ENCODE measurements around the gene MPST.
A peak's percentile ranks its signal among the peaks of the same experiment; 100 is the strongest.

Gene MPST

DNA sequence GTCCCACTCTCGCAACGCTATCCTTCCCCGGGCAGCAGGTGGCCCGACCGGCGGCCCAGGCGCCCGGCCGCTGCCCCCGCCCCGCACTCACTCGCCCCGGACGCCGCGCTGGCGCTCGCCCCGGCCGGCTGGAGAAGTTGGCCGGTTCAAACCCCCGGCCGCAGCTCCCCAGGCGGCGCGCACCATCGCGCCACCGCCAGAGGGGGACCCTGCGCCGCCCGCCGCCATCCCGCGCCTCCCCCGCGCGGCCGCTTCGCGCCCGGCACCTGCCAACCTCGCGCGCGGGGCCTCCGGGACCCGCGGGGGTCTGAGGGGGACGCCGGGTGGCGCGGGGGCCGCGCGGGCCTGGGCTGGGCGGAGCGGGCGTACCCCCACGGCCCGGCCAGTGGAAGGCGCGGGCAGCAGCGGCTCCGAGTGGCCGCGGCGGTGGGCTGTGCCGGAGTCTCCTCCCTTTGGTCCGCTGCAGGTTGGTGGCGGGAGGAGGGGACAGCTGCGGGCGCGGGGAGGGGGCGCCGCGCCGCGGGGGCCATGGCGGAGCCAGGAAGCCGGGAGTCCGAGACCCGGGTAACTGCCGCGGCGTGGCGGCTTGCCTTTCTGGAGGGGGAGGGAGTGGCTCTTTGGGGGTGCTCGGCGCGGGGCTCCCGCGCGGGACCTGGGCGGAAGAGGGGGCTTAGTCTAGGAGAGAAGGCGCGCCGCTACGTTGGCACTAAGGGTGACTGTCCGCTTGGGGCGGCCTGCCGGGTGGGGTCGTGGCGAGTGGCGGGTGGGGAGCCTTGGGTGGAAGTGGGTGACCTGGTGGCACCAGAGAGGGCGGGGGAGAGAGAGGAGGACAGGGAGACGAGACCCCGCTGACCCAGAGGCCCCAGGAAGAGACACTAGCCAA lies at the start of gene MPST, which contains the start of gene TST (continued):
- TF ChIP-seq ZNF366 (tag by site-specific recombination; conservative IDR thresholded peaks at IDR 0.05) (no peak), ZNF214 (tag by site-specific recombination; IDR thresholded peaks at IDR 0.05; ENCODE audit: borderline replicate concordance) (no peak), GLI2 (tag by site-specific recombination; IDR thresholded peaks at IDR 0.05; ENCODE audit: borderline replicate concordance, low read depth) (no peak), ZNF302 (tag by site-specific recombination; IDR thresholded peaks at IDR 0.05; ENCODE audit: low read depth) (no peak), ZNF560 (tag by site-specific recombination; IDR thresholded peaks at IDR 0.05; ENCODE audit: borderline replicate concordance) (no peak), ZNF677 (tag by site-specific recombination; IDR thresholded peaks at IDR 0.05) (no peak; the same call in 1 of the 2 replicates), ZXDB (tag by site-specific recombination; IDR thresholded peaks at IDR 0.05) (peak; percentile 52; the same call in 1 of the 2 replicates), SP3 (tag by site-specific recombination; IDR thresholded peaks at IDR 0.05) (peak; percentile 53; the same call in 1 of the 2 replicates), ZNF354C (tag by site-specific recombination; IDR thresholded peaks at IDR 0.05; ENCODE audit: borderline replicate concordance, low read depth) (no peak), PRDM1 (tag by site-specific recombination; IDR thresholded peaks at IDR 0.05) (no peak), ZBTB8A (tag by site-specific recombination; IDR thresholded peaks at IDR 0.05) (peak; percentile 33), ZNF391 (tag by site-specific recombination; IDR thresholded peaks at IDR 0.05; ENCODE audit: borderline replicate concordance, low read depth) (0 out of 2 replicates have a peak, but pooled peaks have one; percentile 25), KLF10 (tag by site-specific recombination; IDR thresholded peaks at IDR 0.05) (peak; percentile 66; the same call in 1 of the 2 replicates), FEZF1 (tag by site-specific recombination; IDR thresholded peaks at IDR 0.05) (no peak), ZNF785 (tag by site-specific recombination; IDR thresholded peaks at IDR 0.05) (peak; percentile 64), ZNF610 (tag by site-specific recombination; IDR thresholded peaks at IDR 0.05; ENCODE audit: borderline replicate concordance) (0 out of 2 replicates have a peak, but pooled peaks have one; percentile 14), GLIS2 (tag by site-specific recombination; IDR thresholded peaks at IDR 0.05) (peak; percentile 95), ZNF792 (tag by site-specific recombination; IDR thresholded peaks at IDR 0.05) (no peak)
- TF ChIP-seq, protein P1, sequence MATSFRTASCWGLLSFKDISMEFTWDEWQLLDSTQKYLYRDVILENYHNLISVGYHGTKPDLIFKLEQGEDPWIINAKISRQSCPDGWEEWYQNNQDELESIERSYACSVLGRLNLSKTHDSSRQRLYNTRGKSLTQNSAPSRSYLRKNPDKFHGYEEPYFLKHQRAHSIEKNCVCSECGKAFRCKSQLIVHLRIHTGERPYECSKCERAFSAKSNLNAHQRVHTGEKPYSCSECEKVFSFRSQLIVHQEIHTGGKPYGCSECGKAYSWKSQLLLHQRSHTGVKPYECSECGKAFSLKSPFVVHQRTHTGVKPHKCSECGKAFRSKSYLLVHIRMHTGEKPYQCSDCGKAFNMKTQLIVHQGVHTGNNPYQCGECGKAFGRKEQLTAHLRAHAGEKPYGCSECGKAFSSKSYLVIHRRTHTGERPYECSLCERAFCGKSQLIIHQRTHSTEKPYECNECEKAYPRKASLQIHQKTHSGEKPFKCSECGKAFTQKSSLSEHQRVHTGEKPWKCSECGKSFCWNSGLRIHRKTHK (tag by site-specific recombination; IDR thresholded peaks at IDR 0.05) = no peak
- TF ChIP-seq, protein P2, sequence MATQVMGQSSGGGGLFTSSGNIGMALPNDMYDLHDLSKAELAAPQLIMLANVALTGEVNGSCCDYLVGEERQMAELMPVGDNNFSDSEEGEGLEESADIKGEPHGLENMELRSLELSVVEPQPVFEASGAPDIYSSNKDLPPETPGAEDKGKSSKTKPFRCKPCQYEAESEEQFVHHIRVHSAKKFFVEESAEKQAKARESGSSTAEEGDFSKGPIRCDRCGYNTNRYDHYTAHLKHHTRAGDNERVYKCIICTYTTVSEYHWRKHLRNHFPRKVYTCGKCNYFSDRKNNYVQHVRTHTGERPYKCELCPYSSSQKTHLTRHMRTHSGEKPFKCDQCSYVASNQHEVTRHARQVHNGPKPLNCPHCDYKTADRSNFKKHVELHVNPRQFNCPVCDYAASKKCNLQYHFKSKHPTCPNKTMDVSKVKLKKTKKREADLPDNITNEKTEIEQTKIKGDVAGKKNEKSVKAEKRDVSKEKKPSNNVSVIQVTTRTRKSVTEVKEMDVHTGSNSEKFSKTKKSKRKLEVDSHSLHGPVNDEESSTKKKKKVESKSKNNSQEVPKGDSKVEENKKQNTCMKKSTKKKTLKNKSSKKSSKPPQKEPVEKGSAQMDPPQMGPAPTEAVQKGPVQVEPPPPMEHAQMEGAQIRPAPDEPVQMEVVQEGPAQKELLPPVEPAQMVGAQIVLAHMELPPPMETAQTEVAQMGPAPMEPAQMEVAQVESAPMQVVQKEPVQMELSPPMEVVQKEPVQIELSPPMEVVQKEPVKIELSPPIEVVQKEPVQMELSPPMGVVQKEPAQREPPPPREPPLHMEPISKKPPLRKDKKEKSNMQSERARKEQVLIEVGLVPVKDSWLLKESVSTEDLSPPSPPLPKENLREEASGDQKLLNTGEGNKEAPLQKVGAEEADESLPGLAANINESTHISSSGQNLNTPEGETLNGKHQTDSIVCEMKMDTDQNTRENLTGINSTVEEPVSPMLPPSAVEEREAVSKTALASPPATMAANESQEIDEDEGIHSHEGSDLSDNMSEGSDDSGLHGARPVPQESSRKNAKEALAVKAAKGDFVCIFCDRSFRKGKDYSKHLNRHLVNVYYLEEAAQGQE (tag by site-specific recombination; IDR thresholded peaks at IDR 0.05) = no peak
- TF ChIP-seq, protein P3, sequence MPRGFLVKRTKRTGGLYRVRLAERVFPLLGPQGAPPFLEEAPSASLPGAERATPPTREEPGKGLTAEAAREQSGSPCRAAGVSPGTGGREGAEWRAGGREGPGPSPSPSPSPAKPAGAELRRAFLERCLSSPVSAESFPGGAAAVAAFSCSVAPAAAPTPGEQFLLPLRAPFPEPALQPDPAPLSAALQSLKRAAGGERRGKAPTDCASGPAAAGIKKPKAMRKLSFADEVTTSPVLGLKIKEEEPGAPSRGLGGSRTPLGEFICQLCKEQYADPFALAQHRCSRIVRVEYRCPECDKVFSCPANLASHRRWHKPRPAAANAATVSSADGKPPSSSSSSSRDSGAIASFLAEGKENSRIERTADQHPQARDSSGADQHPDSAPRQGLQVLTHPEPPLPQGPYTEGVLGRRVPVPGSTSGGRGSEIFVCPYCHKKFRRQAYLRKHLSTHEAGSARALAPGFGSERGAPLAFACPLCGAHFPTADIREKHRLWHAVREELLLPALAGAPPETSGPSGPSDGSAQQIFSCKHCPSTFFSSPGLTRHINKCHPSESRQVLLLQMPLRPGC (tag by site-specific recombination; IDR thresholded peaks at IDR 0.05) = no peak
- TF ChIP-seq, protein P4, sequence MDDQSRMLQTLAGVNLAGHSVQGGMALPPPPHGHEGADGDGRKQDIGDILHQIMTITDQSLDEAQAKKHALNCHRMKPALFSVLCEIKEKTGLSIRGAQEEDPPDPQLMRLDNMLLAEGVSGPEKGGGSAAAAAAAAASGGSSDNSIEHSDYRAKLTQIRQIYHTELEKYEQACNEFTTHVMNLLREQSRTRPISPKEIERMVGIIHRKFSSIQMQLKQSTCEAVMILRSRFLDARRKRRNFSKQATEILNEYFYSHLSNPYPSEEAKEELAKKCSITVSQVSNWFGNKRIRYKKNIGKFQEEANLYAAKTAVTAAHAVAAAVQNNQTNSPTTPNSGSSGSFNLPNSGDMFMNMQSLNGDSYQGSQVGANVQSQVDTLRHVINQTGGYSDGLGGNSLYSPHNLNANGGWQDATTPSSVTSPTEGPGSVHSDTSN (CRISPR knock-in tag; IDR thresholded peaks at IDR 0.05) = peak; percentile 24; the same call in 1 of the 2 replicates
- TF ChIP-seq, protein P5, sequence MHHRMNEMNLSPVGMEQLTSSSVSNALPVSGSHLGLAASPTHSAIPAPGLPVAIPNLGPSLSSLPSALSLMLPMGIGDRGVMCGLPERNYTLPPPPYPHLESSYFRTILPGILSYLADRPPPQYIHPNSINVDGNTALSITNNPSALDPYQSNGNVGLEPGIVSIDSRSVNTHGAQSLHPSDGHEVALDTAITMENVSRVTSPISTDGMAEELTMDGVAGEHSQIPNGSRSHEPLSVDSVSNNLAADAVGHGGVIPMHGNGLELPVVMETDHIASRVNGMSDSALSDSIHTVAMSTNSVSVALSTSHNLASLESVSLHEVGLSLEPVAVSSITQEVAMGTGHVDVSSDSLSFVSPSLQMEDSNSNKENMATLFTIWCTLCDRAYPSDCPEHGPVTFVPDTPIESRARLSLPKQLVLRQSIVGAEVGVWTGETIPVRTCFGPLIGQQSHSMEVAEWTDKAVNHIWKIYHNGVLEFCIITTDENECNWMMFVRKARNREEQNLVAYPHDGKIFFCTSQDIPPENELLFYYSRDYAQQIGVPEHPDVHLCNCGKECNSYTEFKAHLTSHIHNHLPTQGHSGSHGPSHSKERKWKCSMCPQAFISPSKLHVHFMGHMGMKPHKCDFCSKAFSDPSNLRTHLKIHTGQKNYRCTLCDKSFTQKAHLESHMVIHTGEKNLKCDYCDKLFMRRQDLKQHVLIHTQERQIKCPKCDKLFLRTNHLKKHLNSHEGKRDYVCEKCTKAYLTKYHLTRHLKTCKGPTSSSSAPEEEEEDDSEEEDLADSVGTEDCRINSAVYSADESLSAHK (tag by site-specific recombination; IDR thresholded peaks at IDR 0.05) = no peak
- TF ChIP-seq, protein P6, sequence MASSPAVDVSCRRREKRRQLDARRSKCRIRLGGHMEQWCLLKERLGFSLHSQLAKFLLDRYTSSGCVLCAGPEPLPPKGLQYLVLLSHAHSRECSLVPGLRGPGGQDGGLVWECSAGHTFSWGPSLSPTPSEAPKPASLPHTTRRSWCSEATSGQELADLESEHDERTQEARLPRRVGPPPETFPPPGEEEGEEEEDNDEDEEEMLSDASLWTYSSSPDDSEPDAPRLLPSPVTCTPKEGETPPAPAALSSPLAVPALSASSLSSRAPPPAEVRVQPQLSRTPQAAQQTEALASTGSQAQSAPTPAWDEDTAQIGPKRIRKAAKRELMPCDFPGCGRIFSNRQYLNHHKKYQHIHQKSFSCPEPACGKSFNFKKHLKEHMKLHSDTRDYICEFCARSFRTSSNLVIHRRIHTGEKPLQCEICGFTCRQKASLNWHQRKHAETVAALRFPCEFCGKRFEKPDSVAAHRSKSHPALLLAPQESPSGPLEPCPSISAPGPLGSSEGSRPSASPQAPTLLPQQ (tag by site-specific recombination; IDR thresholded peaks at IDR 0.05) = peak; percentile 43; the same call in 1 of the 2 replicates
